MCF 10A (cell line): ENCODE data around the gene ATRN. TPM values are rescaled to one million over a fixed set of nuclear protein-coding genes. Genes with fewer than 3 reads are reported as not detected.
"Not testable (repeated sequence)": the region's sequence is repeated elsewhere in the genome, so short reads cannot be mapped to it uniquely, and the experiment has no call there.

Experiments used
- BruUV-seq: library from RNA; stranded (reverse); fragments of 400-500 nt; replicated peaks from 2 replicates; lab custom pipeline; 2021; lab: Mats Ljungman, UMichigan
- CTCF ChIA-PET: fragments of 300-600 bp; sonication (Branson Sonifier 250); formaldehyde crosslinking; extraction: SDS; loops from one replicate; lab custom pipeline; 2021; ENCODE audit warnings: antibody characterized with exemption, inconsistent platforms; lab: Yijun Ruan, JAX
- POLR2A ChIA-PET: fragments of 300-600, 350-650 bp; sonication (Branson Sonifier 250); formaldehyde crosslinking; extraction: SDS; loops from one replicate; lab custom pipeline; 2020; ENCODE audit warnings: antibody characterized with exemption, inconsistent platforms; lab: Yijun Ruan, JAX
- DNase-seq: peaks from one replicate; pipeline ENCODE4 v3.0.0-alpha.2; 2018; ENCODE audit not compliant: unreplicated experiment
- H3K27ac Mint-ChIP-seq: one replicate; pipeline ENCODE4 v1.8.0; 2022; ENCODE audit warnings: mild to moderate bottlenecking, low read depth, mixed read lengths; ENCODE audit not compliant: unreplicated experiment
- H3K27me3 Mint-ChIP-seq: one replicate; pipeline ENCODE4 v1.8.0; 2022; ENCODE audit warnings: mixed read lengths; ENCODE audit not compliant: insufficient read depth, unreplicated experiment
- H3K36me3 Mint-ChIP-seq: one replicate; pipeline ENCODE4 v1.8.0; 2022; ENCODE audit warnings: mild to moderate bottlenecking, moderate library complexity, mixed read lengths; ENCODE audit not compliant: insufficient read depth, unreplicated experiment
- H3K4me1 Mint-ChIP-seq: one replicate; pipeline ENCODE4 v1.8.0; 2022; ENCODE audit warnings: mixed read lengths; ENCODE audit not compliant: insufficient read depth, unreplicated experiment
- H3K4me3 Mint-ChIP-seq: one replicate; pipeline ENCODE4 v1.8.0; 2022; ENCODE audit warnings: mild to moderate bottlenecking, moderate library complexity, mixed read lengths; ENCODE audit not compliant: unreplicated experiment
- H3K9me3 Mint-ChIP-seq: one replicate; pipeline ENCODE4 v1.8.0; 2022; ENCODE audit warnings: mixed read lengths; ENCODE audit not compliant: unreplicated experiment
- intact Hi-C: fragments of 100-400 bp; cut with micrococcal nuclease; formaldehyde crosslinking; loops from 2 replicates; pipeline ENCODE4 v1.14.1; 2022
- total RNA-seq: library from RNA; stranded (reverse); gene quantifications from 2 replicates; pipeline ENCODE4 v1.2.3, GENCODE V29; 2022
- TF ChIP-seq, protein P1 (sequence below): fragments of 200-600 bp; IDR thresholded peaks from one replicate; pipeline ENCODE4 v1.8.0; 2022; ENCODE audit warnings: antibody characterized with exemption, mild to moderate bottlenecking; ENCODE audit not compliant: unreplicated experiment

The ATRN gene
- total RNA-seq, 1 experiment from 2014 or later = 29.7 TPM

DNA sequence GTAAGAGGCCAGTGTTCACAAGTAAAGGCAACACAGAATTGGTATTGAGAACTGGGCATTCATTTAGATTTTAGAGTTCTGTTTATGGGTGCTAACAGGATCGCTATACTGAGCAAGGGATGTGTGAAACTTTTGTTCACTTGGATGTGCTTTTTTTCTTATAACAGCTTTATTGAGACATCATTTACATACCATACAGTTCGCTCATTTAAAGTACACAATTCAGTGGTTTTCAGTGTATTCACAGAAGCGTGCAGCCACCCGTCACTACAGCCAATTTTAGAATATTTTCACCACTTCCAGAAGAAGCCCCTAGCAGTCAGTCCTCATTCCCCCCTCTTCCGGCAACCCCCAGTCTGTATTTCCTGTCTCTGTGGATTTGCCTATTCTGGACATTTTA is 143.6 kb downstream of the ATRN start:
- TF ChIP-seq, protein P1, sequence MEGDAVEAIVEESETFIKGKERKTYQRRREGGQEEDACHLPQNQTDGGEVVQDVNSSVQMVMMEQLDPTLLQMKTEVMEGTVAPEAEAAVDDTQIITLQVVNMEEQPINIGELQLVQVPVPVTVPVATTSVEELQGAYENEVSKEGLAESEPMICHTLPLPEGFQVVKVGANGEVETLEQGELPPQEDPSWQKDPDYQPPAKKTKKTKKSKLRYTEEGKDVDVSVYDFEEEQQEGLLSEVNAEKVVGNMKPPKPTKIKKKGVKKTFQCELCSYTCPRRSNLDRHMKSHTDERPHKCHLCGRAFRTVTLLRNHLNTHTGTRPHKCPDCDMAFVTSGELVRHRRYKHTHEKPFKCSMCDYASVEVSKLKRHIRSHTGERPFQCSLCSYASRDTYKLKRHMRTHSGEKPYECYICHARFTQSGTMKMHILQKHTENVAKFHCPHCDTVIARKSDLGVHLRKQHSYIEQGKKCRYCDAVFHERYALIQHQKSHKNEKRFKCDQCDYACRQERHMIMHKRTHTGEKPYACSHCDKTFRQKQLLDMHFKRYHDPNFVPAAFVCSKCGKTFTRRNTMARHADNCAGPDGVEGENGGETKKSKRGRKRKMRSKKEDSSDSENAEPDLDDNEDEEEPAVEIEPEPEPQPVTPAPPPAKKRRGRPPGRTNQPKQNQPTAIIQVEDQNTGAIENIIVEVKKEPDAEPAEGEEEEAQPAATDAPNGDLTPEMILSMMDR = no peak
- ChIA-PET POLR2A (interaction anchor here (0.6 kb wide), 1 partner anchor 233 kb away, joined by 3 read pairs; no protein-coding TSS in a partner anchor), CTCF (interaction anchor here (0.6 to 1.5 kb wide), 3 partner anchors 10 to 31 kb away, joined by 3 to 5 read pairs (median 4); no protein-coding TSS in a partner anchor)
- H3K27ac Mint-ChIP-seq = no peak overlapping the region
- H3K36me3 Mint-ChIP-seq = peaks cover 18% of the 10 kb centered on the region
- DNase-seq = no peak
- no TSS peak for BruUV-seq
- H3K4me1 Mint-ChIP-seq = peaks cover 6% of the 10 kb centered on the region
- intact Hi-C loops = no loop called here
- H3K27me3 Mint-ChIP-seq = no peaks in the 10 kb centered on the region
- H3K9me3 Mint-ChIP-seq = no peaks in the 10 kb centered on the region
- H3K4me3 Mint-ChIP-seq = no peak overlapping the region

DNA sequence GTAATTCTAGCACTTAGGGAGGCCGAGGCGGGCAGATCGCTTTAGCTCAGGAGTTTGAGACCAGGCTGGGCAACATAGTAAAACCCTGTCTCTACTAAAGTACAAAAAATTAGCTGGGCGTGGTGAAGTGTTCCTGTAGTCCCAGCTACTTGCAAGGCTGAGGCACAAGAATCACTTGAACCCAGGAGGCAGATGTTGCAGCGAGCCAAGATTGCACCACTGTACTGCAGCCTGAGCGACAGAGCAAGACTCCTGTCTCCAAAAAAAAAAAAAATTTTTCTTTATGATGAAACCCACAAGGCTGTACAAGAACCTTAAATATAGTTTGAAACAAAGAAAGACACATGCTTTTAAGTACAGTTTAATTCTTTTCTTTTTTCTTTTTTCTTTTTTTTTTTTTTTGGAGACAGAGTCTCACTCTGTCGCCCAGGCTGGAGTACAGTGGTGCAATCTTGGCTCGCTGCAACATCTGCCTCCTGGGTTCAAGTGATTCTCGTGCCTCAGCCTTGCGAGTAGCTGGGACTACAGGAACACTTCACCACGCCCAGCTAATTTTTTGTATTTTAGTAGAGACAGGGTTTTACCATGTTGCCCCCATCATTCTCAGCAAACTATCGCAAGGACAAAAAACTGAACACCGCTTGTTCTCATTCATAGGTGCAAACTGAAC is 144.5 kb downstream of the ATRN start:
- CTCF ChIA-PET = interaction anchor here (0.6 to 1.5 kb wide), 3 partner anchors 19 to 120 kb away, joined by 3 to 5 read pairs (median 4); no protein-coding TSS in a partner anchor
- BruUV-seq, POLR2A ChIA-PET, intact Hi-C loops, H3K4me1 Mint-ChIP-seq, H3K27ac Mint-ChIP-seq, H3K4me3 Mint-ChIP-seq, DNase-seq, H3K9me3 Mint-ChIP-seq, H3K27me3 Mint-ChIP-seq: not testable (repeated sequence)
- peaks cover 13% of the 10 kb centered on the region for H3K36me3 Mint-ChIP-seq

DNA sequence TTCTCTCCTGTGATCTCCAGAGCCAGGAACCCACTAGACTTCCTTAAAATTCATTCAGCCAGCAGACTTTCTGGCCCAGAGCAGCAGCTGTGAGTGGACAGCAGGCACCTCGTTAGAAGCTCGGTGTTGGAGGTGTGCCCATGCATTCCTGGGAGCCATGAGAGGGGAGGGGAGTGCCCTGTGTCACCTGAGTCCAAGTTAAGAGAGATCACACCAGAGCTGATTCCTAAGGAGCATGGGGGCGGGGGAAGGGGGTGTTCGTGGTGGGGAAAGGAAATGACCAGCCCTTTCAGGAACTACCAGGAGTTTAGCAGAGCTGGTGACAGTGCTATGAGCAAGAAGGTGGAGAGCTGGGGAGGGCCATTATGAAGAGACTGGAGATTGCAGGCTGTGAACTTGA is 145.4 kb downstream of the ATRN start:
- peaks cover 13% of the 10 kb centered on the region for H3K36me3 Mint-ChIP-seq
- no peak for DNase-seq
- TF ChIP-seq, protein P1 = no peak
- no peaks in the 10 kb centered on the region for H3K27me3 Mint-ChIP-seq
- intact Hi-C loops = no loop called here
- no peak overlapping the region for H3K27ac Mint-ChIP-seq
- no peak overlapping the region for H3K4me3 Mint-ChIP-seq
- H3K4me1 Mint-ChIP-seq = peaks cover 6% of the 10 kb centered on the region
- ChIA-PET POLR2A (no interaction called here), CTCF (interaction anchor here (0.6 to 1.1 kb wide), 3 partner anchors 17 to 146 kb away, joined by 3 read pairs; no protein-coding TSS in a partner anchor)
- no TSS peak for BruUV-seq
- H3K9me3 Mint-ChIP-seq = no peaks in the 10 kb centered on the region

DNA sequence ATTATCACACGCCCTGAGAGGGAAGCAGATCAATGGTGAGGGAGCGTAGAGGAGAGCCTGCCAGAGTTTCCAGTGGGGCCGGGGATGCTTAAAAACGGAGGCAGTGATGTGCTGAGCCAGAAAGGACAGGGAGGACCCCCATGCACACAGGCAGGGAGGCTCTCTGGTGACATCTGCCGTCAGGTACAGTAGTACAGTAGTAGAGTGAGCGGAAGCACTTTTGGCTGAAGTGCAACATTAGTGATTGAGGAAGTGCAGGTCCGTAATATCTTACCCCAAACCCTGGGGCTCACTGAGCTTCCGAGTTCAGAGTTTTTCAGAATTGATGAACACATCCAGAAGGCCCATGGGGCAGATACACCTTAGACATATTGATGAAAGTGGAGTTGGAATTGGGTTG is 150.3 kb downstream of the ATRN start:
- BruUV-seq = no TSS peak
- Mint-ChIP-seq H3K9me3 (no peaks in the 10 kb centered on the region), H3K4me1 (peaks cover 2% of the 10 kb centered on the region), H3K27ac (no peak overlapping the region), H3K4me3 (no peak overlapping the region), H3K27me3 (no peaks in the 10 kb centered on the region), H3K36me3 (peaks cover 13% of the 10 kb centered on the region)
- intact Hi-C loops = no loop called here
- DNase-seq = no peak
- ChIA-PET CTCF (interaction anchor here (1.4 kb wide), 1 partner anchor 13 kb away, joined by 5 read pairs; no protein-coding TSS in a partner anchor), POLR2A (interaction anchor here (0.6 to 0.7 kb wide), 2 partner anchors 9 to 247 kb away, joined by 3 to 4 read pairs; no protein-coding TSS in a partner anchor)
- TF ChIP-seq, protein P1 = no peak
